ENCODE measurements around the gene HSD3B7. TPM values are rescaled to one million over a fixed set of nuclear protein-coding genes. Genes with fewer than 3 reads are reported as not detected.

The HSD3B7 gene
- total RNA-seq, 1 experiment from 2014 or later, result 5.5 TPM

GRCh38 chr16:30995927-30996323 lies 10.9 kb downstream of the HSD3B7 start:
- whole genome bisulfite sequencing (ENCODE audit: extremely low coverage, insufficient read length, low lambda C conversion rate), result no CpG with 5 or more reads among the region's 11 CpGs
- Histone ChIP-seq H3T11ph (ENCODE audit: low read length) (no peak overlapping the region), H2BK15ac (ENCODE audit: low read depth, low read length) (no peak overlapping the region), H3K23ac (ENCODE audit: insufficient read length, low read depth, low read length) (no peak overlapping the region), H3K14ac (ENCODE audit: insufficient read depth, low read length) (no peak overlapping the region), H3K18ac (ENCODE audit: insufficient read length, low read depth, low read length) (no peak overlapping the region), H3K4me2 (ENCODE audit: insufficient read depth, insufficient read length, low read length) (peak overlapping the region; percentile 59), H4K8ac (replicated peaks; ENCODE audit: insufficient read length, low read depth, low read length) (no peak overlapping the region), H2BK12ac (ENCODE audit: insufficient read length, low read depth, low read length) (no peak overlapping the region), H3K4me1 (ENCODE audit: insufficient read depth, low read length) (no peaks in the 10 kb centered on the region), H3K56ac (ENCODE audit: insufficient read length, low read depth, low read length) (no peak overlapping the region), H3K79me2 (ENCODE audit: insufficient read depth, low read length) (no peaks in the 10 kb centered on the region), H2AFZ (ENCODE audit: low read length) (no peak overlapping the region), H3K79me1 (ENCODE audit: insufficient read depth, low read depth, low read length, poor library complexity, severe bottlenecking) (no peaks in the 10 kb centered on the region), H2BK20ac (ENCODE audit: low read depth, low read length, poor library complexity, severe bottlenecking) (no peak overlapping the region), H2AK5ac (ENCODE audit: insufficient read length, low read length) (no peak overlapping the region), H2BK5ac (ENCODE audit: insufficient read length, low read length) (no peak overlapping the region), H4K91ac (ENCODE audit: insufficient read length, low read depth, low read length) (no peak overlapping the region), H3K27me3 (ENCODE audit: insufficient read depth, low read length) (no peaks in the 10 kb centered on the region), H3K9me3 (ENCODE audit: control insufficient read depth, low read depth, low read length) (no peaks in the 10 kb centered on the region), H3K27ac (ENCODE audit: insufficient read length, low read depth, low read length) (no peak overlapping the region), H3K4ac (ENCODE audit: low read depth, low read length) (no peak overlapping the region), H4K20me1 (ENCODE audit: control insufficient read depth, insufficient read depth, insufficient read length) (no peaks in the 10 kb centered on the region), H3K23me2 (ENCODE audit: insufficient read length, low read depth, low read length, poor library complexity, severe bottlenecking) (peaks cover 12% of the 10 kb centered on the region), H2BK120ac (ENCODE audit: low read depth, low read length, poor library complexity, severe bottlenecking) (no peak overlapping the region), H3K9ac (ENCODE audit: extremely low read depth, insufficient read length, low read length) (no peak overlapping the region), H4K5ac (ENCODE audit: insufficient read length, low read depth, low read length) (no peak overlapping the region)
- H3K27me3 Mint-ChIP-seq (ENCODE audit: low read depth), result peaks cover 10% of the 10 kb centered on the region; the same call in 1 of the 2 replicates
- peak overlapping the region; percentile 76 to 85 for H3K4me3 Mint-ChIP-seq
- H3K4me1 Mint-ChIP-seq, result peaks cover 15 to 18% of the 10 kb centered on the region in 2 experiments
- H3K9me3 Mint-ChIP-seq, result no peaks in the 10 kb centered on the region
- H3K27ac Mint-ChIP-seq, result no peak overlapping the region
- TF ChIP-seq, protein P1, sequence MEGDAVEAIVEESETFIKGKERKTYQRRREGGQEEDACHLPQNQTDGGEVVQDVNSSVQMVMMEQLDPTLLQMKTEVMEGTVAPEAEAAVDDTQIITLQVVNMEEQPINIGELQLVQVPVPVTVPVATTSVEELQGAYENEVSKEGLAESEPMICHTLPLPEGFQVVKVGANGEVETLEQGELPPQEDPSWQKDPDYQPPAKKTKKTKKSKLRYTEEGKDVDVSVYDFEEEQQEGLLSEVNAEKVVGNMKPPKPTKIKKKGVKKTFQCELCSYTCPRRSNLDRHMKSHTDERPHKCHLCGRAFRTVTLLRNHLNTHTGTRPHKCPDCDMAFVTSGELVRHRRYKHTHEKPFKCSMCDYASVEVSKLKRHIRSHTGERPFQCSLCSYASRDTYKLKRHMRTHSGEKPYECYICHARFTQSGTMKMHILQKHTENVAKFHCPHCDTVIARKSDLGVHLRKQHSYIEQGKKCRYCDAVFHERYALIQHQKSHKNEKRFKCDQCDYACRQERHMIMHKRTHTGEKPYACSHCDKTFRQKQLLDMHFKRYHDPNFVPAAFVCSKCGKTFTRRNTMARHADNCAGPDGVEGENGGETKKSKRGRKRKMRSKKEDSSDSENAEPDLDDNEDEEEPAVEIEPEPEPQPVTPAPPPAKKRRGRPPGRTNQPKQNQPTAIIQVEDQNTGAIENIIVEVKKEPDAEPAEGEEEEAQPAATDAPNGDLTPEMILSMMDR (conservative IDR thresholded peaks at IDR 0.05), result no peak
- no peak for DNase-seq
- peaks cover 0 to 10% (median 2%) of the 10 kb centered on the region in 3 experiments; a peak in 2 of 7 replicates for H3K36me3 Mint-ChIP-seq (ENCODE audit: insufficient read depth in 1 of 3, low read depth in 3 of 3)
